Effector memory CD8-positive, alpha-beta T cell (primary cell): ENCODE results near the gene RALGAPA2.

Experiments
- ATAC-seq: fragments of 150-1000 bp; cut with Tn5 transposase; replicated peaks from 2 replicates; pipeline ENCODE4 v1.10.0; 2021; ENCODE audit warnings: mild to moderate bottlenecking, moderate library complexity
- DNase-seq, 3 experiments: peaks; one replicate each; pipeline ENCODE4 v3.0.0; 2021
- H3K27ac Mint-ChIP-seq, 2 donors: one replicate each; pipeline ENCODE4 v1.8.0; 2022; ENCODE audit warnings: mild to moderate bottlenecking in 2 of 2, mixed read lengths in 2 of 2, moderate library complexity in 2 of 2
- H3K27me3 Mint-ChIP-seq, 2 donors: one replicate each; pipeline ENCODE4 v1.8.0; 2022; ENCODE audit warnings: mixed read lengths in 2 of 2
- H3K36me3 Mint-ChIP-seq: one replicate; pipeline ENCODE4 v1.8.0; 2022; ENCODE audit warnings: mild to moderate bottlenecking, moderate library complexity, mixed read lengths; ENCODE audit not compliant: insufficient read depth
- H3K4me1 Mint-ChIP-seq, 2 donors: one replicate each; pipeline ENCODE4 v1.8.0; 2022; ENCODE audit warnings: low read depth in 2 of 2, mixed read lengths in 2 of 2
- H3K4me3 Mint-ChIP-seq, 2 donors: one replicate each; pipeline ENCODE4 v1.8.0; 2022; ENCODE audit warnings: mild to moderate bottlenecking in 2 of 2, mixed read lengths in 2 of 2, moderate library complexity in 2 of 2
- H3K9me3 Mint-ChIP-seq, 2 donors: one replicate each; pipeline ENCODE4 v1.8.0; 2022; ENCODE audit warnings: mixed read lengths in 2 of 2

RALGAPA2 gene

GRCh38 chr20:20628314-20628713 is 84.1 kb downstream of the RALGAPA2 start:
- Mint-ChIP-seq H3K27ac (peak overlapping the region in 1 of 2 donors; percentile 50), H3K27me3 (no peaks in the 10 kb centered on the region), H3K9me3 (no peaks in the 10 kb centered on the region), H3K4me3 (no peak overlapping the region), H3K36me3 (peaks cover 18% of the 10 kb centered on the region), H3K4me1 (peaks cover 0 to 5% of the 10 kb centered on the region in 2 donors)
- no peak for ATAC-seq
- no peak for DNase-seq

GRCh38 chr20:20627471-20627870 is 85.0 kb downstream of the RALGAPA2 start:
- DNase-seq, result no peak
- no peak for ATAC-seq
- Mint-ChIP-seq H3K4me3 (no peak overlapping the region), H3K4me1 (peaks cover 0 to 5% of the 10 kb centered on the region in 2 donors), H3K27me3 (no peaks in the 10 kb centered on the region), H3K27ac (no peak overlapping the region), H3K9me3 (no peaks in the 10 kb centered on the region), H3K36me3 (peaks cover 18% of the 10 kb centered on the region)

- no peak overlapping the region for H3K4me3 Mint-ChIP-seq
- H3K27ac Mint-ChIP-seq, result peak overlapping the region in 1 of 2 donors; percentile 6
- no peaks in the 10 kb centered on the region for H3K27me3 Mint-ChIP-seq
- ATAC-seq, result no peak
- no peak for DNase-seq
- no peaks in the 10 kb centered on the region for H3K9me3 Mint-ChIP-seq
- peaks cover 21% of the 10 kb centered on the region for H3K36me3 Mint-ChIP-seq
- peaks cover 0 to 5% of the 10 kb centered on the region in 2 donors for H3K4me1 Mint-ChIP-seq
These were observed 87.5 kb downstream of the RALGAPA2 start for GRCh38 chr20:20624914-20625313.

- ATAC-seq (no peak), DNase-seq (no peak)
- Mint-ChIP-seq H3K9me3 (no peaks in the 10 kb centered on the region), H3K4me1 (peaks cover 0 to 5% of the 10 kb centered on the region in 2 donors), H3K36me3 (peaks cover 15% of the 10 kb centered on the region), H3K27me3 (no peaks in the 10 kb centered on the region), H3K4me3 (no peak overlapping the region), H3K27ac (no peak overlapping the region)
These were observed 91.2 kb downstream of the RALGAPA2 start for GRCh38 chr20:20621195-20621594.

- Mint-ChIP-seq H3K9me3 (no peaks in the 10 kb centered on the region), H3K27ac (no peak overlapping the region), H3K27me3 (no peaks in the 10 kb centered on the region), H3K4me1 (peaks cover 0 to 4% of the 10 kb centered on the region in 2 donors), H3K36me3 (peaks cover 16% of the 10 kb centered on the region), H3K4me3 (no peak overlapping the region)
- ATAC-seq, result no peak
- no peak for DNase-seq
These were observed 98.1 kb downstream of the RALGAPA2 start for GRCh38 chr20:20614391-20614790.

GRCh38 chr20:20612251-20612650 is 100.2 kb downstream of the RALGAPA2 start:
- H3K36me3 Mint-ChIP-seq, result peaks cover 7% of the 10 kb centered on the region
- H3K4me1 Mint-ChIP-seq, result peaks cover 0 to 4% of the 10 kb centered on the region in 2 donors
- H3K27me3 Mint-ChIP-seq, result no peaks in the 10 kb centered on the region
- H3K27ac Mint-ChIP-seq, result no peak overlapping the region
- H3K4me3 Mint-ChIP-seq, result no peak overlapping the region
- no peak for ATAC-seq
- H3K9me3 Mint-ChIP-seq, result no peaks in the 10 kb centered on the region
- DNase-seq, result no peak

- H3K4me1 Mint-ChIP-seq, result peaks cover 5 to 8% of the 10 kb centered on the region in 2 donors
- no peaks in the 10 kb centered on the region for H3K27me3 Mint-ChIP-seq
- H3K36me3 Mint-ChIP-seq, result peaks cover 7% of the 10 kb centered on the region
- H3K4me3 Mint-ChIP-seq, result no peak overlapping the region
- H3K9me3 Mint-ChIP-seq, result no peaks in the 10 kb centered on the region
- no peak for ATAC-seq
- no peak overlapping the region for H3K27ac Mint-ChIP-seq
- DNase-seq, result no peak
These were observed 101.3 kb downstream of the RALGAPA2 start for GRCh38 chr20:20611167-20611566.

- H3K27ac Mint-ChIP-seq, result peak overlapping the region in 1 of 2 donors; percentile 16
- no peak overlapping the region for H3K4me3 Mint-ChIP-seq
- DNase-seq, result no peak
- peaks cover 6 to 18% of the 10 kb centered on the region in 2 donors for H3K4me1 Mint-ChIP-seq
- no peaks in the 10 kb centered on the region for H3K9me3 Mint-ChIP-seq
- H3K27me3 Mint-ChIP-seq, result no peaks in the 10 kb centered on the region
- ATAC-seq, result no peak
- peaks cover 4% of the 10 kb centered on the region for H3K36me3 Mint-ChIP-seq
These were observed 102.9 kb downstream of the RALGAPA2 start for GRCh38 chr20:20609522-20609921.

- no peak overlapping the region for H3K4me3 Mint-ChIP-seq
- ATAC-seq (no peak), DNase-seq (no peak)
- peaks cover 2% of the 10 kb centered on the region for H3K36me3 Mint-ChIP-seq
- peaks cover 11 to 23% of the 10 kb centered on the region in 2 donors for H3K4me1 Mint-ChIP-seq
- H3K27me3 Mint-ChIP-seq, result no peaks in the 10 kb centered on the region
- H3K27ac Mint-ChIP-seq, result peak overlapping the region in 1 of 2 donors; percentile 21
- H3K9me3 Mint-ChIP-seq, result no peaks in the 10 kb centered on the region
These were observed 103.8 kb downstream of the RALGAPA2 start for GRCh38 chr20:20608641-20609040.

GRCh38 chr20:20608041-20608440 is 104.4 kb downstream of the RALGAPA2 start:
- H3K36me3 Mint-ChIP-seq, result no peaks in the 10 kb centered on the region
- no peaks in the 10 kb centered on the region for H3K9me3 Mint-ChIP-seq
- DNase-seq (no peak), ATAC-seq (no peak)
- no peaks in the 10 kb centered on the region for H3K27me3 Mint-ChIP-seq
- H3K4me3 Mint-ChIP-seq, result no peak overlapping the region
- H3K4me1 Mint-ChIP-seq, result peaks cover 16 to 29% of the 10 kb centered on the region in 2 donors
- H3K27ac Mint-ChIP-seq, result peak overlapping the region in 1 of 2 donors; percentile 21

GRCh38 chr20:20606881-20607280 is 105.6 kb downstream of the RALGAPA2 start:
- H3K4me3 Mint-ChIP-seq, result no peak overlapping the region
- no peak for DNase-seq

GRCh38 chr20:20606050-20606449 is 106.4 kb downstream of the RALGAPA2 start:
- Mint-ChIP-seq H3K4me3 (no peak overlapping the region), H3K36me3 (peaks cover under 1% of the 10 kb centered on the region), H3K4me1 (peaks cover 21 to 38% of the 10 kb centered on the region in 2 donors), H3K9me3 (no peaks in the 10 kb centered on the region), H3K27ac (peak overlapping the region; percentile 68 to 85), H3K27me3 (no peaks in the 10 kb centered on the region)
- ATAC-seq (no peak), DNase-seq (no peak)

More at GRCh38 chr20:20606881-20607280, 105.6 kb downstream of the RALGAPA2 start:
- Mint-ChIP-seq H3K36me3 (no peaks in the 10 kb centered on the region), H3K27me3 (no peaks in the 10 kb centered on the region), H3K27ac (peak overlapping the region; percentile 66 to 85), H3K4me1 (peaks cover 22 to 38% of the 10 kb centered on the region in 2 donors), H3K9me3 (no peaks in the 10 kb centered on the region)
- no peak for ATAC-seq

- Mint-ChIP-seq H3K4me3 (no peak overlapping the region), H3K9me3 (no peaks in the 10 kb centered on the region), H3K4me1 (peaks cover 21 to 38% of the 10 kb centered on the region in 2 donors), H3K36me3 (peaks cover 12% of the 10 kb centered on the region), H3K27ac (peak overlapping the region in 1 of 2 donors; percentile 47), H3K27me3 (no peaks in the 10 kb centered on the region)
- no peak for ATAC-seq
- no peak for DNase-seq
These were observed 107.5 kb downstream of the RALGAPA2 start for GRCh38 chr20:20604907-20605306.

- H3K9me3 Mint-ChIP-seq, result no peaks in the 10 kb centered on the region
- ATAC-seq (no peak), DNase-seq (no peak)
- peak overlapping the region; percentile 47 to 72 for H3K27ac Mint-ChIP-seq
- peaks cover 17% of the 10 kb centered on the region for H3K36me3 Mint-ChIP-seq
- no peaks in the 10 kb centered on the region for H3K27me3 Mint-ChIP-seq
- peaks cover 21 to 38% of the 10 kb centered on the region in 2 donors for H3K4me1 Mint-ChIP-seq
- H3K4me3 Mint-ChIP-seq, result peak overlapping the region in 1 of 2 donors; percentile 0
These were observed 108.1 kb downstream of the RALGAPA2 start for GRCh38 chr20:20604357-20604756.
